DMS53 treated with DMSO at 0.1 percent for 48 hours (cell line): Measurements from ENCODE around the gene MELK.

Source experiments
- DNase-seq: peaks from one replicate; lab custom pipeline; 2025; ENCODE audit not compliant: unreplicated experiment; lab: John Stamatoyannopoulos, UW

Gene MELK

GRCh38 chr9:36665921-36666431 lies 93.3 kb downstream of the MELK start:
- no peak for DNase-seq

GRCh38 chr9:36671561-36671960 lies 98.9 kb downstream of the MELK start:
- DNase-seq: no peak

GRCh38 chr9:36676091-36676490 lies 103.4 kb downstream of the MELK start:
- DNase-seq: no peak

- no peak for DNase-seq
These were observed 104.2 kb downstream of the MELK start for GRCh38 chr9:36676778-36677485.

- DNase-seq: no peak
These were observed 104.9 kb downstream of the MELK start for GRCh38 chr9:36677611-36678010.

GRCh38 chr9:36679710-36680109 lies 107.0 kb downstream of the MELK start:
- no peak for DNase-seq

- DNase-seq: no peak
These were observed 113.8 kb downstream of the MELK start for GRCh38 chr9:36686471-36686870.

GRCh38 chr9:36690412-36691168 lies 117.9 kb downstream of the MELK start:
- no peak for DNase-seq

- DNase-seq: no peak
These were observed 119.0 kb downstream of the MELK start for GRCh38 chr9:36691671-36692070.

- DNase-seq: no peak
These were observed 126.3 kb downstream of the MELK start for GRCh38 chr9:36698984-36699383.

GRCh38 chr9:36704148-36704547 lies 131.5 kb downstream of the MELK start:
- no peak for DNase-seq

GRCh38 chr9:36713515-36714490 lies 141.1 kb downstream of the MELK start:
- DNase-seq: no peak

GRCh38 chr9:36716496-36716895 lies 143.8 kb downstream of the MELK start:
- DNase-seq: no peak

- no peak for DNase-seq
These were observed 144.6 kb downstream of the MELK start for GRCh38 chr9:36717276-36717675.

- no peak for DNase-seq
These were observed 145.9 kb downstream of the MELK start for GRCh38 chr9:36718612-36719011.

- no peak for DNase-seq
These were observed 147.3 kb downstream of the MELK start for GRCh38 chr9:36720043-36720442.

GRCh38 chr9:36721846-36722588 lies 149.3 kb downstream of the MELK start:
- DNase-seq: no peak

- no peak for DNase-seq
These were observed 153.2 kb downstream of the MELK start for GRCh38 chr9:36725777-36726356.
